Measurements from ENCODE around the gene SIX3.

DNA sequence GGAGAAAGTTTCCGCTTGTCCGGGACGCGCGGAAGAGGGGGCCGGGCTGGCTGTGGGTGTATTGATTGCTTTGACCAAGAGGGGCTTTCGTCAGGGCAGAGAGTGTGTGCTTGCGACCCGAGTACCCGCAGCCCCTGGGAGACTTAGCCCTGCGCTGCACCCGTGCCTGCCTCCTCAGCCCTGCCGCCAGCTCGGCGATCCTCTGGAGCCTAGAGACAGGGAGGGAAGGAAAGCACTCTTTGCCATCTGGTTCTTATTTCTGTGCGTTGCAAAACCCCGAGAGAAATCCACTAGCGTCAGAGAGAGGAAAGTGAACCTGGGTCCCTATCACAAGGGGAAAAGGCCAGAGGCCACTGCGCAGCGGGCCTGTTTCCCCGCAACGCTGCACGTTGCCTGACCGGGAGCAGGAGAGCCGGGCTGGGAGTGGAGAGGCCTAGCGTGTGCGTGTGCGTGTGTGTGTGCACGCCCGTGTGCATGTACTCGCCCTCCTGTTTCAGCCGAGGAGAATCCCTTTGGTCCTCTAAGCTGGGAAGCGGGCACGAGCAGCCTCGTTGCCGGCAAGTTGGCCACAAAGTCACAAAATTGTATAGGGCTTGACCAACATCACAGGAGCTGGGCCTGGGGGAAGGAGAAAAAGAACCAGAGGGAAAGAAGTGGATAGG lies 1.7 kb downstream of the SIX3 start:
- TF ChIP-seq GATA2 (IDR thresholded peaks at IDR 0.05; ENCODE audit: low read depth, low read length), result no peak
- TF ChIP-seq GATA3 (IDR thresholded peaks at IDR 0.05; ENCODE audit: low read depth, low read length), result no peak
